ENCODE measurements around the gene LEP.

DNA sequence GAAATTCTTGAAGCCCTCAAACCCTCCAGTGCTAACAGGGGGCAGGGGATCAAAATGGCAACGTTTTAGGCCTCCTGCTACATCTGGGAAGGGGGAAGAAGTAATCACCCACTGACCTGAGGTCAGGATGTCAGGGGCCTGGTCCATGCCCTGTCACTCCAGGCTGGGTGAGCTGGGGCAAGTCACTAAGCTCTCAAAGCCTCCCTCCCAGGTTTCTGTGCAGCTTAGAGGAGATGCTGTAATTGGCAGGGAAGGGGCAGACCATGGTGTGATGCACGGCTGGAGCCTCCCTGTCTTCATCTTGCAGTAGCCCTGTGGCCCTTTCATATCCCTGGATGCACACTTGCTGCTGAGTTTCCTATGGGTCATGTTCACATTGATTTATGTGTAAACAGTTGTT lies 27.2 kb downstream of the LEP start:
- no peak for TF ChIP-seq CTCF (conservative IDR thresholded peaks at IDR 0.05 in 1 of 2, IDR thresholded peaks at IDR 0.05 in 1 of 2; ENCODE audit: low read depth in 1 of 2, low read length in 2 of 2)
- no peak for TF ChIP-seq EZH2 (IDR thresholded peaks at IDR 0.05; ENCODE audit: low read length, missing control alignments)
